HG02884 (cell line): ENCODE measurements around the gene MAP3K20.

Experiments
- ATAC-seq: cut with Tn5 transposase; IDR thresholded peaks from one replicate; pipeline ENCODE4 v1.9.1; 2021; ENCODE audit warnings: mild to moderate bottlenecking, moderate library complexity; ENCODE audit not compliant: unreplicated experiment

MAP3K20 gene

DNA sequence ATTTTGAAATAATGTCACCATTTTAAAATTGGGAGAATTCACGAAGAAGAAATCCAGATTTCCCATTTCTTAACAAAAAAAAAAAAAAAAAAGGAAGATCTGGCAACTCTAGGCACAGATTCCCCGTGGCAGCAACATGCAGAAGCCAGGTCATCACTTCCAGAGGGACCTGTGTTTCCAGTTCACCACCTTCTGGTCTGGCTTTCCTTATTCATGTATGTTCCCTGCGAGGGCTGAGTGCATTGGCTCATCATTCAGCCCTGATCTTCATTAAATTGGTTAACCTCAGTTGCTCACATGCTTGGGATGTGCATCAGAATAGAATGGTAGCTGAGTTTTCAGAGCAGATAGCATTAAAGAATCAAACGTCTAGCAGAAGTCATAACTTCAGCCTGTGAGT, 25.0 kb upstream of the MAP3K20 start:
- ATAC-seq = no peak

DNA sequence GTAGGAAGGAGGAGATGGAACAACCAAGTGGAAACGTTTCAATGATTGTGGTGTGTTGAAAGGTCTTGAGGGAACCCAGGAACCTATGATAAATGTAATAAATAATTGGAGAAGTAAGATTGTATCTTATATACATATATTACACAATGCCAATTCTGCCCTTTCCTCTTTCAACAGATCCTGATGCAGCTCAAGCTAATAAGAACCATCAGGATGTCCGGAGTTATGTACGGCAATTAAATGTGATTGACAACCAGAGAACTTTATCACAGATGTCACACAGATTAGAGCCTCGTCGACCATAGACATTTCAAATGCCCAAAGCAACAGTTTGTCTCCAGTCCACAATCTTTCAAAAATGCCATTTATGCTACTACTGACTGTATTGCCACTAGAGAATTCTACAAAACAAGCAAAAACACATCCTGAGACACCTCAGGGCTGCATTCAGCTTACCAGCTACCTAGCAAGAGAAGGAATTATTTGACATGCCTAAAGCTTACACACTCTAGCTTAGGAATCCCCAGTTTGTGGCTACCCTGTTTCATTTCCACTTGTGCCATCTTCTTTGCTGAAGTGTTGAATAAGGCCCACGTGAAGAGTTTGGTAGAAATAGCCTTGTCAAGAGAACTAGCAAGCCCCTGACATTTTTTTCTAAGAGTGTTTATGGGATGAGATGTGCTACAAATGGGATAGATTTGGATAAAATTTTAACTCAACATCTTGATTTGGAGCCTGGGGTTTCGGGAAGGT, 24.0 kb upstream of the MAP3K20 start:
- ATAC-seq = no peak

DNA sequence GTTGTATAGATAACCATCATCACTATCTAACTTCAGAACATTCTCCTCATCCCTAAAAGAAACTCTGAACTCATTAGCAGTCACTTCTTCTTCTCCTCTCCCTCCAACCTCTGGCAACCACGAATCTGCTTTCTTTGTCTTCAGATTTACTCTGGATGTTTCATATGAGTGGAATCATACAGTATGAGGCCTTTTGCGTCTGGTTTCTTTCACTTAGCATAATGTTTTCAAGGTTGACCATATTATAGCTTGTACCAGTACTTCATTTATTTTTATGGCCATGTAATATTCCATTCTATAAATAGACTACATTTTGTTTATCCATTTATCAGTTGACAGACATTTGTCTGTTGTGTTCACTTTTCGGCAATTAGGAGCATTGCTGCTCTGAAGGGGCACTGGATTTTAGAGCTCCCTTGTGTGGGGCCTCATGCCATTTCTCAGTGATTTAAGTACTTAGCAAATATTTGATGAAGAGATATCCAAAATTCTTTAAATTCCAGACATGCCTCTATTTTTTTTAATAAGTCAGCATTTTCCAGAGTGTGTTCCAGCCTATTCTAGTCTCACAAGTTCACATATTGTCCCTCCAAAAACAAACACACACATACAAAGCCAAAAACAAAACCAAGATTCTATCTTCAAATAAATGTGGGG, 22.5 kb upstream of the MAP3K20 start:
- ATAC-seq = no peak

DNA sequence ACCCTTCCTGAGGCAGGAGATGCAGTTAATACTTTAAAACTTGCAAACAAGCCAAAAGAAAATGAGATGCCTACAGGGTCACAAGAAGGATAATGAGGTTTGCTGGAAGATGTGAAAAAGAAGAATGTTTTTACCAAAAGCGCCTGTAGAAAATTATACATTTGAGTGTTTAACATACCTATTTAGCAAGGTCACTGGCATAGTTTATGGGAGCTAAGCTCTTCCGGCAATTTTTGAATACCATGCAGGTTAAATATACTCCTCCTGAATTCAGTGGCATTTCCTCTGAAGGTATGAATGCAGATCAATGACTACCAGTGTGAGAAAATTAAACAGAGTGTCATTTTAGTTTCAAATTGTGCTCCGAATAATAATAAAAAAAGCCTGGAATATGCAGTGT, 21.2 kb upstream of the MAP3K20 start:
- no peak for ATAC-seq

DNA sequence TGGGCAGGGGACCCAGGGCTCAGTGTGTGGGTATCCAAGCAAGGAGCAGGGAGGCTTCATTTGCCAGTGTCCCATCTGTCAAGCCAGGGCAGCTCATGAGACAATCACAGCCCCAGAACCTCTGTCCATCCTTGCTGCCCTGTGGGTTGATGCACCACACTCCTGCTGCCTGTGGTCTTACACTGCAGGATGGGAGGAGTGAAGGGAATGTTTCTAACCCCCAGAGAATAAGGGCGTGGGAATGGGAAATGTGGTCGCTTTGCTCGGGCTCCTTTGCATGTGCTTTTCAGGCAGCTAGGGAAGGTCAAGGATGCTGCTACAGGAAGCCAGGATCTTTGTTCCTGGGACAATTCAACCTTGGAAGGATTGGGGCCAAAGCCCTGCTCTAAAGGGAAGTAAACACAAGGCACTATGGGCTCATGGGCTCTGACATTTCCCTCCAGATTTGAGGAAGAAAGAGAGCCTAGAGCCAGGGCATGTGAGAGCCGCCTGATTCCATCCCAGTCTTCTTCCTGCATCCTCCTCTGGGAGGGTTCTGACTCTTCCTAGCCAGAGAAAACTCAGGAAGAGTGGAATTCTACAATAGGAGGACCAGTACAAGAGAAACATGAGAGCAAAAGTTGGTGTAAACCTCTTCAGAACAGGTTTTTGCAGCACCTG, 18.8 kb upstream of the MAP3K20 start:
- ATAC-seq = no peak

DNA sequence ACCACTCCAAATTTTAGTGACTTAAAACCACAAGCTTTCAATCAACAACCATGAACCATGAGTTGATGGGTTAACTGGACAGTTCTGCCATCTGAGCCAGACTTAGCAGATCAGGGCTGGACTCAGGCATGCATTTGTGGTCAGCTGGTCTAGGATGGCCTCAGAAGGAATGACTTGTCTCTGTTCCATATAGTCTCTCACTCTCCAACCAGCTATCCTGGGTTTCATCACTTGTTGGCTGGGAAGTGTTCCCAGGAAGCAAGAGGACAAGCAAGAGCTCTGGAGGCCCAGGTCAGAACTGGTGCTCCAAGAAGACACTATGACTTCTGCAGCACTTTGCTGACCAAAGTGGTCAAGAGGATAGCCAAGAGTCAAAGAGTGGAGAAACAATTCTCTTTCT, 17.5 kb upstream of the MAP3K20 start:
- ATAC-seq = no peak

DNA sequence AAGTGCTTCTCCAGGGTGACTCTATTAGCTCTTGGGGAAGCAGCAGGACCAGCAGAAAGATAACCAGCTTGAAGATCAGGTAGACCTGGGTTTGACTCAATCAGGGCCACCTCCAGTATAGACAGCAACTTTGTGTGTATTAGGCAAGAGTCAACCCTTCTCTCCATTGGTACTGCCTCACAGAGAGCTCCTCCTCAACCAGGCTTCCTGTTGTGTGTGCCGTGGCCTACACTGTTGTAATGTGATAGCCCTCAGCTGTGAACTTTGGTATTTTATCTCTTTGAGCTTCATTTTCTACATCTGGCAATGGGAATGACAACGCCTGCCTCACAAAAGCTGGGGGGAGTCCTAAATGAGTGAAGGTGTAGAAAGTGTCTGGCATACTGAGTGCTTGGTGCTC, 17.0 kb upstream of the MAP3K20 start:
- no peak for ATAC-seq

DNA sequence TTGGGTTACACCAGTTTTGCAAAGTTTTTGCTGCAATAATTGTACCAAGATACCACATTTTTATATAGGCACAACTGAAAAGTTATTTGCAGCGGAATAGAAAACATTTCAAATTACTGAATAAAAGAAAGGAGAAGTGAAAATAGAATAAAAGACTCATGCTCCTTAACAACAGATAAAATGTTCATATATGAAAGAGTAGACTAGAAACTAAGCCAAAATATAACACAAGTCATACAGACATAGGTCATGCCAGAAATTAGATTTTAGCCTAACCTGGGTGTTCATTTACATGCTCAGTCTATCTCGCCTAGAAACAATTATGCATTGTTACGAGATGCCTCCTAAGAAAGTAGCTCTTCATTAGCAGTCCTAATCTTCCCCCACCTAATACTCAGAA, 16.4 kb upstream of the MAP3K20 start:
- ATAC-seq = no peak

DNA sequence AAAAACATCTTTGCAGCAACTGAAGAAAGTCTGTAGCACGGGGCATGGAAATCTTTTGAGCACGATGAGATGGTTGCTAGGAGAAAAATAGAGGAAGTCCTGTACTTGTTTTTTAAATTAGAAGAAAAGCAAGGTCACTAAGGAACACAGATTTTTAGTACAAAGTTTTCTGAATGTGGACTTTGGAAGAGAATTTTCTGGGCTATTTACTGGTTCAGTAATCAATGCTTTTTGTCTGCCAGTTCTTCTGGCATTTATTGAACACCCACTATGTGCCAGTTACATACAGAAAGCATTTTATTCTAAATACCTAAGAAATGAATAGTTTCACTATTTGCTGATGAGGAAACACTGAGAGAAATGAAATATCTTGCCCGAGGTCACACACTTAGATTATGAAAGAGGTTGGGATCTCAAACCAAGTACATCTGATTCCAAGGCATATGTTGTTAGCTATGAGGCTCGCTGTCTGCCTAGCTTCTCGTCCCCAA, 15.6 kb upstream of the MAP3K20 start:
- no peak for ATAC-seq

DNA sequence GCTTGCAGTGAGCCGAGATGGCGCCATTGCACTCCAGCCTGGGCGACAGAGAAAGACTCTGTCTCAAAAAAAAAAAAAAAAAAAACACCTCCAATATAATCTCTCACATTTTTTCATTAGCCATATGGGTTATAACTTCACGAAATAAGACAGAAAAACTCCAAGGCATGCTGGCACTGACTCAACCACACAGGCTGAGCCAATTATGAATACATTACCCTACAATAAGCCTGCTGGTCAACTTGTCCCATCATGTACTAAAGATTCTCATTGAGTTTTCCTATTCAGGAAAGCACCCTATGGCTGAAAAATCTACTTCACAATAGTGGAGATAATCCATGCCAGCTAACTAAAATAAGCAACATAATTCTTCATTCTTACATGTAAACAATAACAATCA, 12.8 kb upstream of the MAP3K20 start:
- ATAC-seq = no peak

DNA sequence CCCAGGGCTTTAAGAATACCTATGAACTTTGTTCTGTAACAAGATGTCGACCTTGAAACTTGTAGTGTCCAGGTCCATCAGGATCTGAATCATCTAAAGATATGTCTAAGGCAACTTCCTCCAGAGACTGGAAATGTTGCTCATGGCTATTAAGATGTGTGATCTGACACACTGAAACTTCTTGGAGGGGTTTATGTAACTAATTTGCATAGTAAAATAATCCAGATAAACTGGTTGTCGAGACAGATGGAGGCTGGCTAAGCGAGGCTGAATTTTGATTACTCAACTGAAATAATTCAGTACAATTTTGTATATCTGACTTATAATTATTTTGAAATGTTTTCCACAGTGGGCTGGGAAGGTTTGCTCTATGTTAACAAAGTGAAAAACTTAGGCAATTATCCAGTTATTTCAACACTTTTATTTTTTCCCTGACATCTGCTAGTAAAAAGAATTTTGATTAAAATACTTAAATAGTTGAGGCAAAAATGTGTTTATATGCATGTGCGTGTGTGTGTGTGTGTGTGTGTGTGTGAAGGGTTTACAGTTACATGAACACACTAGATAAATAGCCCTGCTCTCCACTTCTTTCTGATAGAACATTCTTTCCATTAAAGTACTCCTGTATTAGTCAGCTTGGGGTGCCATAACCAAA, 11.4 kb upstream of the MAP3K20 start:
- no peak for ATAC-seq

DNA sequence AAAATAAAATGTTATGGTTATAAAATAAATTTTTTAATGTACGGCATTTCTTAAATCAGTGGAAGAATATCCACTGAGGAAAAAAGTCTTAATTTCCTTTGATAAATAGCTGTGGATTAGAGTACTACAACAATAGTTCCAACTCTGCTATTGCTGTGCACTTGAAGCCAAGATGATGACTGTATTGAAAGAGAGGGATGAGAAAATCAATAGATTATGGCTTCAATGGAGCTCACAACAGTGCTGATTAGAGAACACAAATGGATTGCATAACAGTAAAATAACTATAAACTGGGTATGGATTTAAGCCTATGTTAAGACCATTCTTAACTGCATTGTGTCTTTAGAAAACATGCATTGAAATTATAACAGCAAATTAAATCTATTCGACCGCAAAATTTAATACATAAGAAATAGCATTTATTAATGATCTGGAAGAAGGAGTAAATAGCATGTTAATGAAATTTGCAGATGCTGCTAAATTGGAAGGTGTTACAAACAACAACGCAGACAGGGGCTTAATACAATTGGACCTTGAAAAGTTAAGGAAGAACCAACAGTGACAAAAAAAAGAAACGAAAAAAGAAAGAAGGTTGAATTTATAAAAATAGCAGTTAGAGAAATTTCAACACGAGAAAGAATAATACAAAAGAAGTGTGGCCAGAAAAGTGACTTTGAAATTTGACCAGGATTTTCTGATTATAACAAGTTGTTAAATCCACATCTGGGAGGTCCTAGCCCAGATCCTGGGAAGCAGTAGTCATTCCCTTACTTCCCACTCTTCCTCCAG, 8.6 kb upstream of the MAP3K20 start:
- no peak for ATAC-seq

DNA sequence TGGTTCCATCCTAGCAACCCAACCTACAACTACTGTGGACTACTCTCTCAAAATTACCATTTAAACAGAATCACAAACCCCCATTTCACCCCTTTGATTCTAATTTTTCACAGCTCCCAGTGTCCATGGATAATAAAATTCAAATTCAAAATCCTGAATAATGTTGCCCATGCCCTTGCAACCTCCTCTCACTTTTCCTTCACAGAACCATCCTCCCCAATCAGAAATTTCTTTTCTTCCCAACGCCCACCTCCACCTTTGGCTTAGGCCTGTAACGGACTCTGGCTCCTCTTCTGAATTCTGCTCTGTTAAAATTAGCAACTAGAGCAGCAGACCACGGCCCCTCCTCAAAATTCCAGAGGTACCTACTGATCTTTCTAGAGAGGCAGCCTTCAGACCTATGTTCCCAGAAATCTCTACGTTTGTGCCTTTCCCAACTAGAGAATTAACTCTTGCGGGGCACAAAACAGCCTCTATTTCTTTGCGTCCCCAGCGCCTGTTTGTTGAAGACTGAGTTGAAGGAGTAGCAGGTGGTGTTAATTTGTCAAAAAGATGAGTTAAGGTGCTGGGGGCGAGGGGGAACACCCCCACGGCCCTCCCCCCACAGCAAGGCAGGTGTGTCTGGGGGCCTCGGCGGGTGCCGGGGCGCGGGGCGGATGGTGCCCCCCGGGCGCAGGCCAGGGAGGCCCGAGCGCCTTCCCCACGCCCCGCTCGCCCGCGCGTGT, 428 bp upstream of the MAP3K20 start:
- no peak for ATAC-seq

DNA sequence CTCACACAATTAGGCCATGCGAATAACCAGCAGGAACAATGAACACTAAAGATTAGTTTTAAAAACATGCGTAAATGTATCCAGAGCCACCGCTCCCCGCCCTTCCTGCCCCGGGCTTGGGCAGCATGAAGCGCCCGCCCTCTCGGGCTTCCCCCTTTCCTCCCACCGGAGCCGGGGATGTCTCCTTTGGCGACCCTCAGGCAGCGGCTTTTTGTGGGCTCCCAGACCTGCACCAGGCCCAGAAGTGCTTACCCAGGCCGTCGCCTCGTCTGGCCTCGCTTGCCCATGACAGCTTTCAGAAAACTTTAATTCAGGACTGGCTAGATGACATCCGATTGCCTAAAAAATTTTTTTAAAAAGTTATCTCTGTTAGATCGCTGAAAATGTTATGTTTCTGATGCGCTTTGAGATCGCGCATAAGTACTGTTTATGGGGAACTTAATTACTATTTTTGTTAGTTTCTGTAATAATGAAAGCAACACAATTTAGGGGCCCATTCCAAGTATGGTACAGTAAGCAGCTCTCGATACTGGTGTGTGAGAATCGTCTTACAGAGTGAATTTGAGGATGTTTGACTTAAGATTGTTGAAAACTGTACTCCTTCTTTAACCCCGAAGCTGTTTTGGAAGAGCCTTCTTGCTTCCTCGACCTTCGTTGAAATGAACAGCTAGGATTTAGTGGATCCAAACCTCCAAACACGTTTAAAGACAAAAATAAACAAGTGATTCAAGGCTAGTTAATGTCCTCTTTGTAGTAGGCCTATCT, 1.1 kb downstream of the MAP3K20 start:
- peak; percentile 24 for ATAC-seq

DNA sequence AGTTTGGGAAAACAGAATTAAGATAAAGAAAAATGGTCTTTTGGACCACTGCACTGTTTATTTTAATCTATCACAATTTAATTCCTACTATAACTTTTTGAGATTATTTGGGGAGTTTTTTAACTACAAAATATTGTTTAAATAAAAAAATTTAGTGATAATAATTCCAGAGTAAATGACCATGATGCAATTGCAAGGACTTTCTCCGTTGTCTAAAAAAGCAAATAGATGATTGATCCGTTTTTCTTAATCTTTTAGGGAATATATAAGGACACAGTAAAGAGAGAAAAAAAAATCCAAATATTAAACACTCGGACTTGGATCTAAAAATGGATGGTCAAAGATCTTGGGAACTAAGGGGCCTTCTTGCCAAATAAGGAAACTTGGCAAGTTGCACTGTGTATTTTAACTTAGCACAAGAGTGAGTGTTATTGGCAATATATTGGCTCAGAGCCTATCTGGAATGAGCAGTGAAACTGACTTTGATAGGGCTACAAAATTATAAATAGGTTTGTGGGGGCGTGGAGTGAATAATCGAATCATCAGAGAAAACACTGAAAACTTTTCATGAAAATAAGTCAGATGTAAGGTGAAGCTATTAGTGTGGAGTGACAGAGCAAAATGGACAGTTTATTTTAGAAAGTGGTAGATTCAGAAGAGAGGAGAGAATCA, 2.0 kb downstream of the MAP3K20 start:
- ATAC-seq = no peak

DNA sequence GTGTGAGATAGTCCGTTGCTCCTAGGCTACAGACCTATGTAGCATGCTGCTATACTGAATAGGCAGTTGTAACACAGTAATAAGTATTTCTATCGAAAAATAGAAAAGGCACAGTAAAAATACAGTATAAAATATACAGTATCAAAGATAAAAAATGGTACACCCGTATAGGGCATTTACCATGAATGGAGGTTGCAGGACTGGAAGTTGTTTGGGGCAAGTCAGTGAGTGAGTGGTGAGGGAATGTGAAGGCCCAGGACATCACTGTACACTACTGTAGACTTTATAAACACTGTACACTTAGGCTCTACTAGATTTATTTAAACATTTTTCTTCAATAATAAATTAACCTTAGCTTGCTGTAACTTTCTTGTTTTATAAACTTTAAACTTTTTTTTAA, 3.5 kb downstream of the MAP3K20 start:
- ATAC-seq = no peak

DNA sequence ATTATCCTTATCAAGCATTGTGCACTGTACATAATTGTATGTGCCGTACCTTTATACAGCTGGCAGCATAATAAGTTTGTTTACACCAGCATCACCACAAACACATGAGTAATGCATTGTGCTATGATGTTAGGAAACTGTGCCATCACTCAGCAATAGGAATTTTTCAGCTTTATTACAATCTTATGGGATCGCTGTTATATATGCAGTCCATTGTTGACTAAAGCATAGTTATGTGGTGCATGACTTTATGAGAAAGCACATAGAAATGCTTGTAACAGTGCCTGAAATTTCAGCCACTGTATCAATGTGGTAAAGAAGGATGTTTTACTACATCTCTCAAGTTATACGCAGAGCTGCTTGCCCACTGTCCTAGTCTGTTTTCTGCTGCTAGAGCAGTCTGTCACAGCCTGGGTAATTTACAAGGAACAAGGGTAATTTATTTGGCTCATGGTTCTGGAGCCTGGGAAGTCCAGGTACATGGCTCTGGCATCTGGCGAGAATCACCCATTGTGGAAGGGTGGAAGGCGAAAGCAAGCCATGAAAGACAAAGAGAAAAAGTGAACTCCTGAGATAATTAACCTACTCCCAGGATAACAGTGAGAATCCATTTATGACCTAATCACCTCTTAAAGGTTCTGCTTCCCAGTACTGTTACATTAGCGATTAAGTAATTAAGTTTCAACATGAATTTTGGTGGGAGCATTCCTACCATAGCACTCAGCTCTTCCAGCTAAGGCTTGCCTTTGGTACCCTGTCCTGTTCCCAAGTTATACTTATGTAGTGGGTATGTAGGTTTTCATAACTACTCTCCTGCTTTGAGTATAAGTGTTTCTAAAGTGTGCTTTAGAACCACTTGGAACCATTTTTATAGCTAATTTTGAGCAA, 4.6 kb downstream of the MAP3K20 start:
- ATAC-seq = no peak
